HG03103 (cell line): Measurements from ENCODE around the gene BCR.

Source experiments
- ATAC-seq: cut with Tn5 transposase; IDR thresholded peaks from one replicate; pipeline ENCODE4 v1.9.1; 2021; ENCODE audit warnings: low read depth; ENCODE audit not compliant: unreplicated experiment

Gene BCR

DNA sequence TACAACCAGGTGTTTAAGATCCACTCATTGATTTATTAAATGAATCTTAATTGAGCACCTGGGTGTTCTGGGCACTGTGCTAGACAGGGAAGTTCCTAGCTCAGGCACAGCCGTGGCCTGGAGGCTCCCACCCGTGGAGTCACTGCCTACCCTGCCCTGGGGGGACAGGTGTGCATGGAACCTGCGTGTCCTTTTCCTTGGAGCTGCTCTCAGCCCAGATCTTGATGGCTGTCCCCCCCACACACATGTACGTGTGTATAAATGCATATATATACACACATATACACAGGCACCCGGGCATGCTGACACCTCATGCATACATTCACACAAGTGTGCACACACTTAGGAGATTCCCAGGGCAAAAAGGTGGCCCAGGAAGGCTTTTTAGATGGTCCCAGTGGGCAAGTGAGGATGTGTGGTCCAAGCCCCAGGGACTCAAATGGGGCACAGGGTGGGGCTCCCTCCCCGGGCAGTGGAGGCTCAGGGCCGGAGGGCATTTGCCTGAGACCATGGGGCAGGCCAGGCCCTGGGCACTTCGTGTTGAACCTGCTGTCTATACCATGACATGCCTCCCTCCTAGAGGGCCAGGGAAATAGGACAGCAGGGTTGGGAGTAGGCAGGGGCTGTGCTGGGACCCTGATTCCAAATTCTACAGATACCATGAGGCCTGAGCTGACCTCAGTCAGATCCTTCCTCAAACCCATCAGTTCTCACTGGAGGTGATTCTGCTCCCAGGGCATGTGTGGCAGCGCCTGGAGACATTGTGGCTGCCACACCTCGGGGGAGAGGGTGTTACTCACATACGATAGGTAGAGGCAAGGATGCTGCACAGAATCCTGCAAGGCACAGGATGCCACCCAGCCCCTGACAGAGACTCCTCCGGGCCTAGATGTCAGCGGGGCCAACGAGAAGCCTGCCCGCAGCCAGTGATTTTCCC lies 77.8 kb downstream of the BCR start:
- ATAC-seq = no peak

DNA sequence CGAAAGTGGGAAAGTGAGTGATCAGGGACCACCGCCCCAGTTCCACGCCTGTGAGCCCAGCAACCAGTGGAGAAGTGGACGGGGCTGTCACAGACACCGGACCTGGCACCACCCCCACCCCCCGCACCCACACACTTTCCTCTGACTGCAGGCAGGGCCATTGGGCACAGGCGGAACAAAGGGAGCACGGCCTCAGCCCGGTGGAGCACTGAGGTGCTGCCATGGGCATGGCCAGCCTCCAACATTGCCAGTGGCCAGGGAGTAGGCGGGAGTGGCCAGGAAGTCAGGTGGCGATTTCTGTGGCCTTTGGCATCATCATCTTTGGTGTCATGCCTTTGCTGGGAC lies 78.5 kb downstream of the BCR start:
- ATAC-seq = no peak

DNA sequence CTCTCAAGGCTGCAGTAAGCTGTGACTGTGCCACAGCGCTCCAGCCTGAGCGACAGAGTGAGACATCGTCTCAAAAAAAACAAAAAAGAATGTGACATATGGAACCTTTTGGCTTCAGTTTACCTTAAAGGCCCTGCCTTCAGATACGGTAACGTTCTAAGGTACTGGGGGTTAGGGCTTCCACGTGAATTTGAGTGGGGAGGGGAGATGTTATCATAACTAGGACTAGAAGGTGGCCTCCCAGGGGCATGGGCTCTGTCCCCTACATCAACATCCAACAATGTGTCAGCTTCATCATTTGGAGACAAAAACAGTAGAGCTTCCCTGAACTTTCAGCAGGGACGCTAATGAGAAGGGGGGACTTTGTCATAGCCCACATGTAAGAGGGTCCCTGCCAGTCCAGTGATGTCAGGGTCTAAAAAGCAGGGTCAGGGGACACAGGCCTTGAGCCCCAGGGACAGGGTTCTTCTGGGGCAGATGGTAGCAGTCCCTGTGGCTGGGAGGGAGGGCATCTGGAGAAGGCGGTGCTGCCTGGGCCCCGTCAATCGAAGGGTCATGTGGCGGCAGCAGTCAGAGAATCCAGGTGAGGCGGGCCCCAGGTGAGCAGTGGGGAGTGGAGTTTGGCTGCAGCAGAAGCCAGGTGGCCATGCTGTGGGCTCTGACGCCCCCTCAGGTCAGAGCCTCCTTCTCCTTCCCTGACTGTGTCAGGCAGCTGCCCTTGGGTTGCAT lies 79.8 kb downstream of the BCR start:
- no peak for ATAC-seq

DNA sequence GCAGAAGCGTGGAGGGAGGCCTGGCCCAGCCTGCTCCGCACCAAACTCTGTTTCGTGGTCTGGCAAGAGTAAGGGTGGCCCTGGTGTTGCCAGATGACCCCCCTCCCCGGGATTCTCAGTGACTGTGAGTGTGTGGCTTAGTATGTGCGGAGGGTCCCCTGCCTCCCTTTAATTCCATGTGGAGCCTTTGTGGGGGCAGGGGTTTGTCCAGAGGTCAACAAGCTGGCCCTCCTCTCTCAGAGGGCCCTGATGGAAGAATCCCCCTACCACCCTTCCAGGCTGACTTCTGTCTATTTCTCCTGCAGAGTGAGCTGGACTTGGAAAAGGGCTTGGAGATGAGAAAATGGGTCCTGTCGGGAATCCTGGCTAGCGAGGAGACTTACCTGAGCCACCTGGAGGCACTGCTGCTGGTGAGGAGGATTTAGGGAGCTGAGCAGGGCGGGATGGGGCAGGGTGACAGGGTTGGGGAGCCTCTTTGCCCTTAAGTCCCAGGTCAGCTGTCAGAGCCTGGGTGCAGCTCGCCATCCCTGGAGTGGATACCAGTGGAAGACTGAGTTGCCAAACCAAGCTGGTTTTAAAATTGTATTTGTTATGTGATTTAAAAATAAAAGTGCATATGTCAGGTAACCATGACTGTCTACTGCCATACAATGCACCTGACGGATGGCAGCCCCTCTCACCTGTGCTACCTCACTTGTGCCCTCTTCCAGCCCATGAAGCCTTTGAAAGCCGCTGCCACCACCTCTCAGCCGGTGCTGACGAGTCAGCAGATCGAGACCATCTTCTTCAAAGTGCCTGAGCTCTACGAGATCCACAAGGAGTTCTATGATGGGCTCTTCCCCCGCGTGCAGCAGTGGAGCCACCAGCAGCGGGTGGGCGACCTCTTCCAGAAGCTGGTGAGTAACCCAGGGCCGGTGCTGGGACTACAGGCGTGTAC lies 80.6 kb downstream of the BCR start:
- no peak for ATAC-seq

DNA sequence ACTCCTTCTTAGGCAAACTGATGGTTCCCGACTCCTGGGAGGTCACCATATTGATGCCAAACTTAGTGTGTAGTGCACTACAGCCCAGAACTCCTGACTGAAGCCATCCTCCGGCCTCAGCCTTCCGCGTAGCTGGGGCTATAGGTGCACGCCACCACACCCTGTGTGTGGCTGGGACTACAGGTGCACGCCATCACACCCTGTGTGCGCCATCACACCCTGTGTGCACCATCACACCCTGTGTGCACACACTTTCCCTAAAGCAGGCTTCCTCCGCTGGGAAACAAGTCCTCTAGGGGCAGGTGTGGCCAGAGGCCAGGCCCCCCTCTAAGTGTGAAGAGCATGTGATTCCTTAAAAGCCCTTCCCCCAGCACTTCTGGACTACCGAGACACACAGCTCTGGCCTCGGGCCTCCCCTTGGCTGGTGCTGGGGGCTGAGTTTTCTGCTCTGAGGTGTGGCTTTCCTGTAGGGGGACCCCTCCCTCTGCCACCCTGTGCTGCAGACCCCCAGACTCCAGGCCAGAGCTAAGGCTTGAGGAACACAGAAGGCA lies 81.7 kb downstream of the BCR start:
- no peak for ATAC-seq

DNA sequence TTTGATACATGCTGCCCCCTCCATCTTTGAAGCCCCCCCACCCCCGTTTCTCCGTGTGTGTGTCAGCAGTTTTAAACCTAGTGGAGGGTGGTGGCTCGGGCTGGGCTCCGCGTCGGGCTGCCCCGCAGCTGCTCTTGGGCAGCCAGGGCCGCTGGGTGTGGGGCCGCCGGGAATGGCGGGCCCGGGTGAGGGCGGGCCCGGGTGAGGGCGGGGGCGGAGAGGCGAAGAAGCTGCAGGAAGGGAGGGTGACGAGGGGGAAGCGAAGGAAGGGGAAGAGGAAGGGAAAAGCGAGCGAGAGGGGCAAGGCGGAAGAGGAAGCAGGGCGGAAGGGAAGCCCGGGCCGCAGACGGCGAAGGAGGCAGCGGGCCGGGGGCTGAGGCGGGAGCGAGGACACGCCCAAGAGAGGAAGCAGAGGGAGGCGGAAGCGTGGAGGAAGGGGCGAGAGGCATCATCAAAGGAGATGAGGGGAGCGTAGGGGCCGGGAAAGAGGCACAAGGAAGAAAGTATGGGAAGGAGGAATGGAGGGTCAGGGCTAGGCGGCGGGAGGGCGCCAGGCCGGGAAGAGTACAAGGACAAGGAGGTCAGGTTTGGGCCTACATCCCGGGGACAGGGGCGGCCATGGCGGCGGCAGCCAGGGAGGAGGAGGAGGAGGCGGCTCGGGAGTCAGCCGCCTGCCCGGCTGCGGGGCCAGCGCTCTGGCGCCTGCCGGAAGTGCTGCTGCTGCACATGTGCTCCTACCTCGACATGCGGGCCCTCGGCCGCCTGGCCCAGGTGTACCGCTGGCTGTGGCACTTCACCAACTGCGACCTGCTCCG lies 82.4 kb downstream of the BCR start:
- ATAC-seq = no peak

DNA sequence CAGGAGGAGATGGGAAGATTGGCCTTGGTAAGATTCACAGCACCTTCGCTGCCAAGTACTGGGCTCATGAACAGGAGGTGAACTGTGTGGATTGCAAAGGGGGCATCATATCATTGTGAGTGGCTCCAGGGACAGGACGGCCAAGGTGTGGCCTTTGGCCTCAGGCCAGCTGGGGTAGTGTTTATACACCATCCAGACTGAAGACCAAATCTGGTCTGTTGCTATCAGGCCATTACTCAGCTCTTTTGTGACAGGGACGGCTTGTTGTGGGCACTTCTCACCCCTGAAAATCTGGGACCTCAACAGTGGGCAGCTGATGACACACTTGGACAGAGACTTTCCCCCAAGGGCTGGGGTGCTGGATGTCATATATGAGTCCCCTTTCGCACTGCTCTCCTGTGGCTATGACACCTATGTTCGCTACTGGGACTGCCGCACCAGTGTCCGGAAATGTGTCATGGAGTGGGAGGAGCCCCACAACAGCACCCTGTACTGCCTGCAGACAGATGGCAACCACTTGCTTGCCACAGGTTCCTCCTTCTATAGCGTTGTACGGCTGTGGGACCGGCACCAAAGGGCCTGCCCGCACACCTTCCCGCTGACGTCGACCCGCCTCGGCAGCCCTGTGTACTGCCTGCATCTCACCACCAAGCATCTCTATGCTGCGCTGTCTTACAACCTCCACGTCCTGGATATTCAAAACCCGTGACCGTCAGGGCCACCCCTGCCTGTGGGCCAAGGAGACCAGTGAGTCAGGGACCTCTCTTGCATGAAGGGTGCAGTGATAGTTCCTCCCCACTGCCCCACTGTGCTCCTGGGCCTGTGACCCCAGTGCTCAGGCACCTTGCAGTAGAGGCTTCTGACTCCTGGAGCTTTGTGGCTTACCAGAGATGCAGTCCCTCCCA lies 83.6 kb downstream of the BCR start:
- no peak for ATAC-seq

DNA sequence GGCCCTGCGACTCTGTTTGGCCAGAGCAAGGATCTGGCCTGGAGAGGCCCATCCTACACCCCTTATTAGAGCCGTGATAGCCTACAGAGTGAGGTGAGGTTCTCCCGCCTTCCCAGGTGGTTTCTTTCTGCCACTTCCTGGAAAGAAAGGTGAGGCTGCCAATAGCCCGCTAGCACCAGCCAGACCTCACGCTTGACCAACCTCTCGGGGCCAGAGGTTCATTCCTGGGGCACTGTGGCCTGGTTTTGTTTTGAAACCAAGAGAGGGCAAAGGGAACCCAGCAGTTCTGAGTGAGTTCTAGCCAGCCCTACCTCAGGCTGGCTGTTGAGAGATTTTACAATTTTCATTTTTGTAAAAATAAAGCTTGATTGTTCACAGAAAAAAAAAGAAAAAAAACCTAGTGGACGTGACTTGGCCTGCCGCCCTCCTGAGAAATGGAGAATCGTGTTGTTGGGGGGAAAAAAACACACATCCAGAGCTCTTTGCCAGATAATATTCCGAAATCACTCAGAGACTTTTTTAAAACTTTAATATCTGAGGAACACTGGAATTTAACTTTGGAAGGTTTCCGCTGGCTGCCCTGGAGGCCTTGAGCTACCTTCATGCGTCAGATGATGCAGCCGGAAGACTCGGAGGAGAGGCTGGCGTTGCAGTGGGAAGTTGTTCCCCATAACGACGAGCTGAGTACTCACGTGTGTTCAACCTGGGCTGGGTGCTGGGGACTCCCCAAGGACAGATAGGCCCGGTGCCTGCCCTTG lies 84.5 kb downstream of the BCR start:
- ATAC-seq = no peak

DNA sequence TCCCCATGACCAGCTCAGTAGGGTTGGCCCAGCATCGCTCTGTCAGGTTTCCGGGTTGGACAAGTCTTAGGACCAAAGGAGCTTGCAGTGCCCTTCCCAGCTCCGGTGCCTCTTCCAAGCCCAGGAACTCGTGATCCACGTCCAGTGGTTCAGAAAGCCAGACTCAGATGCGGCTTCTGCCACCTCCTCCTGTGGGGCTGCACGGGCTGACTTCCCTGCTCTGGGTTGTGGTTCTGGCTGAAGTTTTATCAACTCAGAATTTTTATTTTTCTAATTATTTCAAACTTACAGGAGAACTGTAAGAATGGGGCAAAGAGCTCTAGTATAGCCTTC lies 85.0 kb downstream of the BCR start:
- no peak for ATAC-seq

DNA sequence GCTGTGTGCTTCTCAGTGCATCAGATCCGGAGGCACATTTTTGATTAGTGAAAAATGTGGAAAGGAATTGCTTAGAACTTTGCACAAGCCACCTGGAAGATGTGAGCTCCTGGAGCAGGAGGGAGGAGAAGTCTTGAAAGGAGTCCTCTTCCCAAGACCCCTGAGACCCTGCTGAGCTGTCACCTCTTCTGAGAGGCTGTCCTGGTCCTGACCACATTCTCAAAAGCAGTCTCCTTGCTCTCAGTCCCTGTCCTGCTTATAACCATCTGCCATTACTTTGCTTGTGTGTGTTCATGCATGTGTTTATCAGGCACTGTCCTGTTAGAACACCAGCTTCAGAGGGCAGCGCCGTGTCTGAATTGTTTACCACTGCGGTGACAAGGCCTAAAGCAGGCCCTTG lies 86.5 kb downstream of the BCR start:
- ATAC-seq = no peak

DNA sequence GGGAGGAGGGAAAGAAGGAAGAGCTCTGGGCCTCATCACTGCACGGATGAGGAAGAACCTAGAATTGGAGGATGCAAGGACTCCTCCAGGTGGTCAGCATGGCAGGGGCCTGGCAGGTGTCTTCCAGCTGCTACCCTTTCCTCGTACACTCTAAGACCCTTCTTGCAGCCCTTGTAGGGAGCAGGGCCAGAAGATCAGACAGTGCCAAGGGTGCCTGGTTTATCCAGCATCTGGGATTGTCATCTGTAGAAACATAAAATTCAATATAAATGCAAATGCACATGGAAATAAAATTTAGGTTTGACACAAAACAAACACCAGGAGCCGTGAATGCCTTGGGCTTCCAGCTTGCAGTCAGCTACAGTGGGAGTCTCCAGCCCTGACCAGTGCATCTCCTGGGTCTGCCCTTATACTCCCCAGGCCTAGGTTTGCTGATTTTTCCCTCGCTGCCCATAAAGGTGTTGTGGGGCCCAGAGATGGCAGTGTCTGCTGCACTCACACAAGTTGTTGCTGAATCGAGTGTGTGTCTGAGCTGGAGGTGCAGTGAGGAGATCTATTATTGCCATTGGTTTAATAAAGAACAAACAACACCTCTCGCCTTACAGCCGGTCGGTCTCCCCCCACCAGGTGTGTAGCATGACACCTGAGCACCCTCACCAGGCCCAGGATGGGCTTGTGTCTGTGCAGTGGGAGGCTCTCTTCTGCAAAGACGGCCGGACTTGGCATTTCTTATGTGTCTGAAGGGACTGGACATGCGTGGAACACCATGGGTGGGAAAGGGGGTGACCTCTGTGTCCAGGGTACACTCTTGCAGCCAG lies 87.1 kb downstream of the BCR start:
- ATAC-seq = no peak

DNA sequence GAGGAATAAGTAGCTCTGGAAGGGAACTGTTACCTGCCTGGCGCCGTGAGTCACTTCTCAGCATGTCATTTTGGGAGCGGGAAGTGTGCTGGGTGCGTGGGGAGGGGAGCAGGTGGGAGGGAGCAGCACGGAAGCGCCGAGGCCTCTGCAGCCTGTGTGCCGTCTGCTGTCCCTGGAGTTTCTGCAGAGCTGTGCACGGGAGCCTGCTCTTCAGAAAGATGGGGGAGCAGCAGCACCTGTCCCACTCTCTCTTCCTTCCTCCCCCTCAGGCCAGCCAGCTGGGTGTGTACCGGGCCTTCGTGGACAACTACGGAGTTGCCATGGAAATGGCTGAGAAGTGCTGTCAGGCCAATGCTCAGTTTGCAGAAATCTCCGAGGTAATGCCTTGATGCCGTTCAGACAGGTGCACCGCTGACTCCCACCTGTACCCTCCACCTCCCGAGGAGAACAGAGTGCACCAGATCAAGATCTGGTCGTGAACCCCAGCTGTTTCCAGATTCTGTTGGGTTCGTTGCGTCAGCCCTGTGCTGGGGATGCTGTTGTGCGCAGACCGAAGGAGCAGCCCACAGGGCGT lies 87.9 kb downstream of the BCR start:
- ATAC-seq = no peak

DNA sequence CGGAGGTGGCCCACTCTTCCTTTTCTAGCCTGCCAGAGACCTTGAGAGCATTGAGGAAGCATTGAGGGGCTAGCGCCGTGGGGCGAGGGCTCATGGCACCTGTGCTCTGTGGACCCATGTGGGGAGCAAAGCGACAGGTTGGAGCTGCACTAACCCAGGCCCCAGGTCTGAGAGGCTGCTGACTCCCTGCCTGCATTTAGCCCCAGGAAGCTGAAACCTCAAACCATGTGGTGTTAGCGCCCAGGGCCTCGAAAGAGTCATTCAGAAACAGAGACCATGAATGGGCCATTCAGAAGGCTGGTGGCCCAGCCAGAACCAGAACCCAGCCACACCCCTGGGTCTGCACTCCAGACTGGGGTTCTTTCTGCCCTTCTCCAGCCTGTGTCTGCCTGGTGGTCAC lies 88.6 kb downstream of the BCR start:
- ATAC-seq = no peak

DNA sequence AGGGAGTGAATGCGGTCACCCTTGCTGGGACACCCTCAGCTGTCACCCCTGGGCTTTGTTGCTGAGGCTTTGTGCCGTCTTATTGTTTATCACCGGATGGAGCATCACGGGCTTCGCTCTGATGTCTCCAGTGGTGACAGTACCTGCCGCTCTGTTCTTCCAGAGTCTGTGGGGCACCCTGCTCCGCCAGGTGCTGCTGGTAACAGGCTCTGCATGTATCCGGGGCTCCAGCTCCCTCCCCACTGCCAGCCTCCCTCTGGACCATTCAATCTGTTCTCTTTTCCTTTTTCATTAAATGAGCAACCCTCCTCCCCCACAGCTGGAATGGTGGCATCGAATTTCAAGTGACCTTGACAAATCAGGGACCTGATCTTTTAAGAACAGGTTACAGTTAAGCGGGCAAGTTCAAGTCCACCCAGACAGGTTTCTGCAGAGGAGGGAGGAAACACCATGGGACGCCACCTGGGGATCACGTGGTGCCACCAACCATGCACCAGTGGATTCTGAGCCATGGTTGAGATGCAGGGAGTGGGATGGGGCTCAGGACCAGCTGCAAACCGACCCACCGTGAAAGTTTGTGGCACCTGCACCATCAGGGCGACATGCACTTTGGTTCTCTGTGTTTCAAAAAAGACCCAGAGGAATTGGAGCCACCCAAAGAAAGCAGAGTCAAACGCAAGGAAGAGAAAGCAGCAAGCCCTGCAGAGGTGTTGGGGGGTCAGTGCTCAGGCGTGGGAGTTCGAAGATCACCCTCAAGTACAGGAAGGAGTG lies 89.3 kb downstream of the BCR start:
- no peak for ATAC-seq

DNA sequence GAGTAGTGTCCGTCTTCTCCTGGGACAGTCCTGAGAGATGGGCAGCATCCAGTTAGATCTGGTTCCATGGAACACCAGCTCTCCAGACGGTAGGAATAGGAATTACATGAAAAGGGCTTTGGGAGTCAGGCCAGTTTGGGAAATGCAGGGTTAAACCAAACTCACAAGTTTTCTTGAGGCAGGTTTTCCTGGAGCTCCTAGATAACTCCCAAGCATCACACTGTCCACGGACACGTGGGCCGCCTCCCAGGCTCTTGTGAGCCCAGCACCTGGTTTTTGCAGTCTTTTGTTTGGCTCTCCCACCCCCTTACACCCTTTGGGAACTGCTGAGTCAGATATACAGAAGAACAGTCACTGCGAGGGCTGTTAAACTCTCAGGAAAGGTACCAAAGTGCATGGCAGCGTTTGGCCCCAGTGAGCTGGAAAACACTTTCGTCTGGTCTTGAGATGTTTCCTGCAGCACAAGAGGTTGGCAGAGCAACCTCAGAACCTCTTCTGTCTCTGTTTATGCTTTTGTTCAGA lies 90.0 kb downstream of the BCR start:
- ATAC-seq = no peak
